OCI-LY7 (cell line): ENCODE data around the gene ABHD10. TPM values are rescaled to one million over a fixed set of nuclear protein-coding genes. Genes with fewer than 3 reads are reported as not detected.

Experiments
- BruUV-seq: library from RNA; stranded (reverse); fragments of 400-500 nt; replicated peaks from 2 replicates; lab custom pipeline; 2021; lab: Mats Ljungman, UMichigan
- CTCF ChIA-PET: fragments of 300-600 bp; sonication (Branson Sonifier 250); formaldehyde crosslinking; loops from one replicate; lab custom pipeline; 2022; ENCODE audit warnings: antibody characterized with exemption; ENCODE audit not compliant: unreplicated experiment; lab: Charles Lee
- POLR2A ChIA-PET: fragments of 300-600 bp; sonication (Branson Sonifier 250); formaldehyde crosslinking; loops from one replicate; lab custom pipeline; 2022; ENCODE audit warnings: antibody characterized with exemption; lab: Charles Lee
- DNase-seq: peaks from one replicate; pipeline ENCODE4 v3.0.0-alpha.2; 2015; ENCODE audit warnings: low spot score
- H2AFZ ChIP-seq: fragments of 200-600 bp; sonication (generic), shearing (Covaris generic); 2 replicates; pipeline ENCODE4 v1.6.1; 2014; ENCODE audit warnings: mild to moderate bottlenecking, antibody characterized with exemption, low read length, moderate library complexity
- H3K27ac ChIP-seq: fragments of 200-600 bp; sonication (generic); 2 replicates; pipeline ENCODE4 v1.5.1; 2014; ENCODE audit warnings: mixed run types, low read depth, mild to moderate bottlenecking, moderate library complexity, low read length, inconsistent platforms; ENCODE audit not compliant: poor library complexity, severe bottlenecking
- H3K36me3 ChIP-seq: fragments of 200-600 bp; sonication (generic); 2 replicates; pipeline ENCODE4 v1.6.1; 2014; ENCODE audit warnings: mild to moderate bottlenecking, antibody characterized with exemption, low read length, moderate library complexity, mixed read lengths; ENCODE audit not compliant: insufficient read depth
- H3K4me1 ChIP-seq: fragments of 200-600 bp; sonication (generic); 2 replicates; pipeline ENCODE4 v1.5.1; 2014; ENCODE audit warnings: mild to moderate bottlenecking, low read length; ENCODE audit not compliant: insufficient read depth, poor library complexity, severe bottlenecking
- H3K4me2 ChIP-seq: fragments of 200-600 bp; sonication (generic); 2 replicates; pipeline ENCODE4 v1.6.1; 2014; ENCODE audit warnings: mild to moderate bottlenecking, low read length
- H3K4me3 ChIP-seq: fragments of 200-600 bp; sonication (generic); 2 replicates; pipeline ENCODE4 v1.5.1; 2014; ENCODE audit warnings: mild to moderate bottlenecking, low read depth, low read length; ENCODE audit not compliant: poor library complexity, severe bottlenecking
- H3K79me2 ChIP-seq: fragments of 200-600 bp; sonication (generic); 2 replicates; pipeline ENCODE4 v1.6.1; 2016; ENCODE audit warnings: low read depth, mild to moderate bottlenecking, low read length, moderate library complexity, mixed read lengths; ENCODE audit not compliant: insufficient read depth
- H3K9me2 ChIP-seq: fragments of 200-600 bp; sonication (generic); 2 replicates; pipeline ENCODE4 v1.6.1; 2016; ENCODE audit warnings: mild to moderate bottlenecking, low read length, mixed read lengths; ENCODE audit not compliant: insufficient read depth
- H3K9me3 ChIP-seq: fragments of 200-600 bp; sonication (generic); 2 replicates; pipeline ENCODE4 v1.6.1; 2014; ENCODE audit warnings: mild to moderate bottlenecking, mixed run types, low read length, mixed read lengths
- H4K20me1 ChIP-seq: fragments of 200-600 bp; sonication (generic); 2 replicates; pipeline ENCODE4 v1.6.1; 2014; ENCODE audit warnings: mild to moderate bottlenecking, antibody characterized with exemption, low read length, moderate library complexity, mixed read lengths; ENCODE audit not compliant: insufficient read depth
- CTCF ChIP-seq: fragments of 200-600 bp; sonication (generic); conservative IDR thresholded peaks from 2 replicates; pipeline ENCODE4 v1.5.1; 2014; ENCODE audit warnings: mild to moderate bottlenecking, antibody characterized with exemption, low read length, moderate library complexity, mixed read lengths
- EZH2phosphoT487 ChIP-seq: fragments of 200-600 bp; sonication (generic); IDR thresholded peaks from 2 replicates; pipeline ENCODE4 v1.6.1; 2018; ENCODE audit warnings: low read depth, borderline replicate concordance, mild to moderate bottlenecking, mixed run types, antibody characterized with exemption, low read length, moderate library complexity, mixed read lengths
- intact Hi-C: fragments of 100-400 bp; cut with micrococcal nuclease; formaldehyde crosslinking; loops from one replicate; pipeline ENCODE4 v1.10.0; 2022; ENCODE audit not compliant: unreplicated experiment
- total RNA-seq, 2 experiments: library from RNA; depleted of rRNA in 1 of 2; stranded (reverse); fragments of >200 nt in 1 of 2; shearing (Covaris generic) in 1 of 2; gene quantifications; 2 replicates each; pipeline ENCODE4 v1.2.3, GENCODE V29; 2014 to 2022

ABHD10 gene
- total RNA-seq, 2 experiments from 2014 or later = 40.8 to 46.5 TPM

GRCh38 chr3:111944372-111944771, 34.5 kb upstream of the ABHD10 start:
- ChIA-PET POLR2A (interaction anchor here (1.0 kb wide), 1 partner anchor 8 kb away, joined by 3 read pairs; no protein-coding TSS in a partner anchor), CTCF (no interaction called here)
- intact Hi-C loops = no loop called here
- H3K9me2 ChIP-seq = no peaks in the 10 kb centered on the region
- TF ChIP-seq EZH2phosphoT487 = no peak
- no peak for TF ChIP-seq CTCF
- no peak overlapping the region for H2AFZ ChIP-seq
- no peaks in the 10 kb centered on the region for H3K36me3 ChIP-seq
- no TSS peak for BruUV-seq
- H3K79me2 ChIP-seq = no peaks in the 10 kb centered on the region
- H3K4me3 ChIP-seq = no peak overlapping the region
- no peak overlapping the region for H3K4me2 ChIP-seq
- H4K20me1 ChIP-seq = no peaks in the 10 kb centered on the region
- no peak for DNase-seq
- H3K9me3 ChIP-seq = no peaks in the 10 kb centered on the region
- H3K4me1 ChIP-seq = no peaks in the 10 kb centered on the region
- H3K27ac ChIP-seq = no peak overlapping the region

GRCh38 chr3:111947231-111947630, 31.6 kb upstream of the ABHD10 start:
- BruUV-seq = no TSS peak
- H3K4me1 ChIP-seq = no peaks in the 10 kb centered on the region
- ChIA-PET POLR2A (no interaction called here), CTCF (no interaction called here)
- no peaks in the 10 kb centered on the region for H4K20me1 ChIP-seq
- no peaks in the 10 kb centered on the region for H3K9me3 ChIP-seq
- no peak overlapping the region for H3K4me2 ChIP-seq
- no peaks in the 10 kb centered on the region for H3K79me2 ChIP-seq
- no peaks in the 10 kb centered on the region for H3K9me2 ChIP-seq
- H3K36me3 ChIP-seq = no peaks in the 10 kb centered on the region
- H3K27ac ChIP-seq = no peak overlapping the region
- TF ChIP-seq EZH2phosphoT487 (no peak), CTCF (no peak)
- intact Hi-C loops = no loop called here
- H3K4me3 ChIP-seq = no peak overlapping the region
- H2AFZ ChIP-seq = no peak overlapping the region
- no peak for DNase-seq

DNA sequence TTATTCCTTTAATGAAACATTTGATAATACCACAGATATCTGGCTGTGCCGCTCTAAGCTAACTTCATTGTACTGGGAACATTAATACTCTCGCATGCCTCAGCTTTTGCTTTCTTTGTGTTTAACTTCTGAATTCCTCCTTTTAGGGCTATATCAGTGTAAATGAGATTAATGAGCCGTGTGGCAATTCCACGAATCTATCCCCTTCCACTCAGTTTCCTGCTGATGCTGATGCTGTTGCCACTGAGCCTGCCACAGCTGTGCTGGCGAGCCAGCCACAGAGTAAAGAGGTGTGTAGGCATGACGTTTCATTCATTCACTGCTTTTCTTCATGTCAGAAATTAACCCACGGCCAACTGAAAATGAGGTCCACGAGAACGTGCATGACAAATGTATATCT, 30.0 kb upstream of the ABHD10 start:
- Histone ChIP-seq H3K36me3 (no peaks in the 10 kb centered on the region), H3K27ac (no peak overlapping the region), H3K9me2 (no peaks in the 10 kb centered on the region), H3K4me1 (no peaks in the 10 kb centered on the region), H3K4me2 (no peak overlapping the region), H2AFZ (no peak overlapping the region), H4K20me1 (no peaks in the 10 kb centered on the region), H3K79me2 (no peaks in the 10 kb centered on the region), H3K4me3 (no peak overlapping the region), H3K9me3 (no peaks in the 10 kb centered on the region)
- DNase-seq = no peak
- intact Hi-C loops = no loop called here
- CTCF ChIA-PET = no interaction called here
- POLR2A ChIA-PET = no interaction called here
- BruUV-seq = no TSS peak
- TF ChIP-seq CTCF = no peak
- no peak for TF ChIP-seq EZH2phosphoT487
